Mesenchymal stem cell (in vitro differentiated cells and primary cell): ENCODE measurements around the gene PIK3IP1.

Experiments
- DNase-seq: peaks from one replicate; pipeline ENCODE4 v3.0.0-alpha.2; 2013
- H2AFZ ChIP-seq: one replicate; pipeline ENCODE4 v1.6.1; 2013; ENCODE audit warnings: low read depth, mild to moderate bottlenecking, control low read depth, inconsistent platforms, low read length, moderate library complexity
- H2AK5ac ChIP-seq: 2 replicates; pipeline ENCODE4 v1.6.1; 2013; ENCODE audit warnings: low read length, moderate library complexity, mild to moderate bottlenecking, inconsistent platforms; ENCODE audit not compliant: severe bottlenecking
- H2BK120ac ChIP-seq: one replicate; pipeline ENCODE4 v1.6.1; 2013; ENCODE audit warnings: low read depth, mild to moderate bottlenecking, inconsistent platforms, low read length, moderate library complexity
- H2BK12ac ChIP-seq, 2 experiments: one replicate each; pipeline ENCODE4 v1.6.1; 2013; ENCODE audit warnings: inconsistent platforms in 2 of 2, low read length in 2 of 2, mild to moderate bottlenecking in 2 of 2, moderate library complexity in 2 of 2, control low read depth in 1 of 2
- H2BK15ac ChIP-seq: one replicate; pipeline ENCODE4 v1.6.1; 2013; ENCODE audit warnings: mild to moderate bottlenecking, low read depth, inconsistent platforms; ENCODE audit not compliant: poor library complexity, severe bottlenecking
- H2BK5ac ChIP-seq: 2 replicates; pipeline ENCODE4 v1.6.1; 2013; ENCODE audit warnings: low read depth, mild to moderate bottlenecking, low read length, control low read depth, inconsistent platforms; ENCODE audit not compliant: poor library complexity, severe bottlenecking
- H3K14ac ChIP-seq, 2 experiments: one replicate each; pipeline ENCODE4 v1.6.1; 2013; ENCODE audit warnings: inconsistent platforms in 2 of 2, low read length in 2 of 2, control low read depth in 1 of 2, mild to moderate bottlenecking in 1 of 2, moderate library complexity in 1 of 2
- H3K18ac ChIP-seq, 2 experiments: one replicate each; pipeline ENCODE4 v1.6.1; 2013; ENCODE audit warnings: inconsistent platforms in 2 of 2, low read length in 2 of 2, control low read depth in 1 of 2, low read depth in 1 of 2, mild to moderate bottlenecking in 1 of 2
- H3K23ac ChIP-seq, 2 experiments: one replicate each; pipeline ENCODE4 v1.6.1; 2013; ENCODE audit warnings: inconsistent platforms in 2 of 2, low read length in 2 of 2, mild to moderate bottlenecking in 2 of 2, moderate library complexity in 2 of 2, control low read depth in 1 of 2
- H3K27ac ChIP-seq: 2 replicates; pipeline ENCODE4 v1.5.1; 2013; ENCODE audit warnings: mild to moderate bottlenecking, moderate library complexity, low read length, control low read depth, inconsistent platforms; ENCODE audit not compliant: poor library complexity, severe bottlenecking
- H3K27me3 ChIP-seq, 2 experiments: 2 replicates each; pipeline versions ENCODE4 v1.6.1 to v1.7.0; 2013; ENCODE audit warnings: low read length in 2 of 2, mild to moderate bottlenecking in 2 of 2, moderate library complexity in 2 of 2, control low read depth in 1 of 2, inconsistent platforms in 1 of 2; ENCODE audit not compliant: control insufficient read depth in 1 of 2, insufficient read depth in 1 of 2
- H3K36me3 ChIP-seq, 2 experiments: 2 replicates each; pipeline versions ENCODE4 v1.6.1 to v1.7.0; 2013; ENCODE audit warnings: low read length in 2 of 2, control low read depth in 1 of 2, inconsistent platforms in 1 of 2, low read depth in 1 of 2, mild to moderate bottlenecking in 1 of 2; ENCODE audit not compliant: insufficient read depth in 2 of 2, control insufficient read depth in 1 of 2
- H3K4ac ChIP-seq, 2 experiments: one replicate each; pipeline ENCODE4 v1.6.1; 2013; ENCODE audit warnings: inconsistent platforms in 2 of 2, low read length in 2 of 2, mild to moderate bottlenecking in 2 of 2, moderate library complexity in 2 of 2, control low read depth in 1 of 2, low read depth in 1 of 2
- H3K4me1 ChIP-seq: 2 replicates; pipeline ENCODE4 v1.6.1; 2013; ENCODE audit warnings: low read depth, low read length, control low read depth; ENCODE audit not compliant: control insufficient read depth, insufficient read depth
- H3K4me2 ChIP-seq: 2 replicates; pipeline ENCODE4 v1.6.1; 2013; ENCODE audit warnings: low read length, mild to moderate bottlenecking, inconsistent platforms; ENCODE audit not compliant: poor library complexity, severe bottlenecking
- H3K4me3 ChIP-seq, 2 experiments: 2 replicates each; pipeline versions ENCODE4 v1.5.1 to v1.7.0; 2013; ENCODE audit warnings: low read length in 2 of 2, mild to moderate bottlenecking in 2 of 2, control low read depth in 1 of 2, low read depth in 1 of 2; ENCODE audit not compliant: insufficient read depth in 1 of 2
- H3K79me1 ChIP-seq: replicated peaks from 2 replicates; pipeline ENCODE4 v1.6.1; 2013; ENCODE audit warnings: mild to moderate bottlenecking, control low read depth, low read length, inconsistent platforms; ENCODE audit not compliant: poor library complexity, severe bottlenecking
- H3K9ac ChIP-seq: 2 replicates; pipeline ENCODE4 v1.7.0; 2013; ENCODE audit warnings: mild to moderate bottlenecking, low read length, moderate library complexity
- H3K9me3 ChIP-seq: 2 replicates; pipeline ENCODE4 v1.7.0; 2013; ENCODE audit warnings: mild to moderate bottlenecking, low read length; ENCODE audit not compliant: control insufficient read depth
- H4K8ac ChIP-seq: one replicate; pipeline ENCODE4 v1.6.1; 2013; ENCODE audit warnings: inconsistent platforms, mild to moderate bottlenecking, low read length, moderate library complexity
- H4K91ac ChIP-seq: one replicate; pipeline ENCODE4 v1.6.1; 2013; ENCODE audit warnings: mild to moderate bottlenecking, low read length, inconsistent platforms
- WGBS: methylation state at CpG from one replicate; pipeline ENCODE4 v1.1.7; 2013; ENCODE audit warnings: mixed read lengths; 5-methylcytosine and 5-hydroxymethylcytosine counted together

Gene PIK3IP1

DNA sequence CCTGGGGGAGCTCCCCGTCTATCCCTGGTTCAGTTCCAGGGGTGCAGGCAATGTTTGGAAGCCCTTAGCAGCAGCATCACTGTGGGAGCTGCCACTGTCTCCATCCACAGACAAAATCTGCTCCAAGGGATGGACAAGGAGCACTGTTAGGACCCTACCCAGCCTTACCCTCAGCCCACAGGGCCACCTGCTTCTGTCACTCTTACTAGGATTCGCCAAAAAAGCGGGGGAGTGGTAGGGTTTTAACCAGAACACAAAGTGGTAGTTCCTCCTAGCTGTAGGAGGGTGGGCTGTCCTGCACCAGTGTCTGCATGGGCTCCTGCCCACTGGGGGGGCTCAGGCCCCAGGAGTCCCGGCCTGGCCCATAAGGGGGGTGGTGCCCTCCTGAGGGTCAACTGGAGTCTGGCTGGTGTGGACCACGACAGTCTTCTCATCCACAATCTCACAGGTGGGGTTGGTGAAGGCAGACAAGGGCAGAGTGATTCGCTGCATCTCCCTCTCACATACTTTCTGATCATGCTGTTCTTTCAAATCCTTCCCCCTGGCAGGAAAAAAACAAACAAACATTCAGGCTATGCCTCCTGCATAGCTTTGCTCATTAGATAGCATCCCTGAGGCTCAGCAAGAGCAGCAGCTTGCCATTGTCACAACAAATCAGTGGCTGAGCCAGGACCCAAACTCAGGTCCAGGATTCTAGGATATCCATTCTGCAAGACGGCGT lies 9.4 kb downstream of the PIK3IP1 start:
- Histone ChIP-seq H4K91ac (no peak overlapping the region), H2BK12ac (no peak overlapping the region), H2BK5ac (no peak overlapping the region), H3K27me3 (no peaks in the 10 kb centered on the region), H3K4me3 (no peak overlapping the region), H3K36me3 (peaks cover 55 to 93% of the 10 kb centered on the region in 2 experiments), H3K4me1 (peaks cover 18% of the 10 kb centered on the region), H3K9me3 (no peaks in the 10 kb centered on the region), H4K8ac (no peak overlapping the region), H3K4ac (no peak overlapping the region), H3K23ac (no peak overlapping the region), H3K79me1 (no peaks in the 10 kb centered on the region), H2BK15ac (no peak overlapping the region), H2BK120ac (no peak overlapping the region), H3K9ac (no peak overlapping the region), H3K27ac (no peak overlapping the region), H2AK5ac (no peak overlapping the region), H2AFZ (no peak overlapping the region), H3K4me2 (no peak overlapping the region), H3K14ac (no peak overlapping the region), H3K18ac (no peak overlapping the region)
- 89% methylated on average over 7 of the region's 8 CpGs for WGBS
- DNase-seq = no peak

DNA sequence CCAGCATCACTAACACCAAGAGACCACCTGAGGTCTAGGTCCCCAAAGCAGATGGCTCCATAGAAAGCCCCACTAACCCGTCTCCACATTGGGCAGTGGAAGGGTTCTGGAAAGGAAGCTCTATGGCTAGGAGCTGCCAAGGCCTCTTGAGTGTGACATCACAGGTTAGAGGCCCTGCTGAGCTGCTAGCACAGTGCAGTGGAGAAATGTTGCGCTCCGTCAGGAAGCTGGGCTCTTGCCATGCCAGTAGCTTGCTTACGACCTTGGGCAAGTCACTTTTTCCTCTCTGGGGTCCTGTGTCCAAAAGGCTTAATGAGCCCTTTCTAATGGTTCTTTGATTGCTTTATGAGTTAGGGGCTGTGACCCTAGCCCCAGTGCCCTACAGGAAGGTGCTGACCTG lies 10.6 kb downstream of the PIK3IP1 start:
- no peak overlapping the region for H3K4me2 ChIP-seq
- no peak overlapping the region for H3K27ac ChIP-seq
- peaks cover 18% of the 10 kb centered on the region for H3K4me1 ChIP-seq
- H2BK12ac ChIP-seq = no peak overlapping the region
- H3K79me1 ChIP-seq = peaks cover 2% of the 10 kb centered on the region
- H3K4me3 ChIP-seq = no peak overlapping the region
- 71% methylated on average over 4 of the region's 4 CpGs for WGBS
- no peak overlapping the region for H4K8ac ChIP-seq
- H3K36me3 ChIP-seq = peaks cover 58 to 88% of the 10 kb centered on the region in 2 experiments
- no peak overlapping the region for H2BK5ac ChIP-seq
- no peaks in the 10 kb centered on the region for H3K9me3 ChIP-seq
- H3K14ac ChIP-seq = no peak overlapping the region
- H2BK15ac ChIP-seq = no peak overlapping the region
- no peak overlapping the region for H3K4ac ChIP-seq
- DNase-seq = no peak
- no peak overlapping the region for H3K23ac ChIP-seq
- no peak overlapping the region for H2BK120ac ChIP-seq
- H2AFZ ChIP-seq = no peak overlapping the region
- H4K91ac ChIP-seq = no peak overlapping the region
- no peaks in the 10 kb centered on the region for H3K27me3 ChIP-seq
- H3K9ac ChIP-seq = no peak overlapping the region
- H3K18ac ChIP-seq = no peak overlapping the region
- no peak overlapping the region for H2AK5ac ChIP-seq

DNA sequence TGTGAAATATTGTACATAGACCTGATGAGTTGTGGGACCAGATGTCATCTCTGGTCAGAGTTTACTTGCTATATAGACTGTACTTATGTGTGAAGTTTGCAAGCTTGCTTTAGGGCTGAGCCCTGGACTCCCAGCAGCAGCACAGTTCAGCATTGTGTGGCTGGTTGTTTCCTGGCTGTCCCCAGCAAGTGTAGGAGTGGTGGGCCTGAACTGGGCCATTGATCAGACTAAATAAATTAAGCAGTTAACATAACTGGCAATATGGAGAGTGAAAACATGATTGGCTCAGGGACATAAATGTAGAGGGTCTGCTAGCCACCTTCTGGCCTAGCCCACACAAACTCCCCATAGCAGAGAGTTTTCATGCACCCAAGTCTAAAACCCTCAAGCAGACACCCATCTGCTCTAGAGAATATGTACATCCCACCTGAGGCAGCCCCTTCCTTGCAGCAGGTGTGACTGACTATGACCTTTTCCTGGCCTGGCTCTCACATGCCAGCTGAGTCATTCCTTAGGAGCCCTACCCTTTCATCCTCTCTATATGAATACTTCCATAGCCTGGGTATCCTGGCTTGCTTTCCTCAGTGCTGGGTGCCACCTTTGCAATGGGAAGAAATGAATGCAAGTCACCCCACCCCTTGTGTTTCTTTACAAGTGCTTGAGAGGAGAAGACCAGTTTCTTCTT lies 12.3 kb downstream of the PIK3IP1 start:
- no peak overlapping the region for H3K23ac ChIP-seq

DNA sequence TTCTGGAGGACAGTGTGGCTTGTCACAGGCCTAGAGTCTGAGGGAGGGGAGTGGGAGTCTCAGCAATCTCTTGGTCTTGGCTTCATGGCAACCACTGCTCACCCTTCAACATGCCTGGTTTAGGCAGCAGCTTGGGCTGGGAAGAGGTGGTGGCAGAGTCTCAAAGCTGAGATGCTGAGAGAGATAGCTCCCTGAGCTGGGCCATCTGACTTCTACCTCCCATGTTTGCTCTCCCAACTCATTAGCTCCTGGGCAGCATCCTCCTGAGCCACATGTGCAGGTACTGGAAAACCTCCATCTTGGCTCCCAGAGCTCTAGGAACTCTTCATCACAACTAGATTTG lies 13.0 kb downstream of the PIK3IP1 start:
- Histone ChIP-seq H3K36me3 (peaks cover 67 to 80% of the 10 kb centered on the region in 2 experiments), H4K91ac (no peak overlapping the region), H2BK15ac (no peak overlapping the region), H3K4ac (no peak overlapping the region), H4K8ac (no peak overlapping the region), H3K14ac (no peak overlapping the region), H2AK5ac (no peak overlapping the region), H3K79me1 (peaks cover 4% of the 10 kb centered on the region), H3K4me2 (no peak overlapping the region), H2BK5ac (no peak overlapping the region), H3K9me3 (no peaks in the 10 kb centered on the region), H3K18ac (no peak overlapping the region), H2BK120ac (no peak overlapping the region), H2BK12ac (no peak overlapping the region), H3K9ac (no peak overlapping the region), H2AFZ (no peak overlapping the region), H3K4me1 (peaks cover 18% of the 10 kb centered on the region), H3K4me3 (no peak overlapping the region), H3K27ac (peak overlapping the region; percentile 70), H3K23ac (no peak overlapping the region), H3K27me3 (no peaks in the 10 kb centered on the region)
- DNase-seq = no peak

More for the DNA sequence above, 12.3 kb downstream of the PIK3IP1 start:
- Histone ChIP-seq H3K4me1 (peaks cover 18% of the 10 kb centered on the region), H2BK15ac (no peak overlapping the region), H3K27me3 (no peaks in the 10 kb centered on the region), H2BK120ac (no peak overlapping the region), H3K9ac (no peak overlapping the region), H2AK5ac (no peak overlapping the region), H2BK12ac (no peak overlapping the region), H3K18ac (no peak overlapping the region), H3K4me3 (no peak overlapping the region), H2AFZ (no peak overlapping the region), H4K8ac (no peak overlapping the region), H3K9me3 (no peaks in the 10 kb centered on the region), H3K14ac (no peak overlapping the region), H3K79me1 (peaks cover 3% of the 10 kb centered on the region), H4K91ac (no peak overlapping the region), H2BK5ac (no peak overlapping the region), H3K27ac (no peak overlapping the region), H3K4me2 (no peak overlapping the region), H3K36me3 (peaks cover 68 to 82% of the 10 kb centered on the region in 2 experiments), H3K4ac (no peak overlapping the region)
- DNase-seq = no peak
